PFSK-1 (cell line): ENCODE results near the gene DHX16.

Experiments used
- FOXP2 ChIP-seq: optimal IDR thresholded peaks from 2 replicates; pipeline ENCODE3; 2011; ENCODE audit warnings: borderline replicate concordance, control low read depth, inconsistent platforms; ENCODE audit not compliant: insufficient read depth; ENCODE audit errors: extremely low read length, extremely low read depth
- POLR2AphosphoS5 ChIP-seq: IDR thresholded peaks from 2 replicates; pipeline ENCODE4 v1.6.1; 2012; ENCODE audit warnings: low read depth, mild to moderate bottlenecking, control low read depth, low read length, moderate library complexity
- SIN3A ChIP-seq: IDR thresholded peaks from 2 replicates; pipeline ENCODE4 v1.6.1; 2012; ENCODE audit warnings: mild to moderate bottlenecking, low read length, moderate library complexity, borderline replicate concordance; ENCODE audit not compliant: insufficient read depth
- TAF1 ChIP-seq: IDR thresholded peaks from 2 replicates; pipeline ENCODE4 v1.6.1; 2012; ENCODE audit warnings: low read length, control low read depth, borderline replicate concordance; ENCODE audit not compliant: insufficient read depth
- TF ChIP-seq, protein P1 (sequence below), 2 experiments: IDR thresholded peaks; 2 replicates each; pipeline versions ENCODE4 v1.6.1 to v1.8.0; 2011 to 2012; ENCODE audit warnings: low read depth in 2 of 2, low read length in 2 of 2, control low read depth in 1 of 2, inconsistent platforms in 1 of 2, mild to moderate bottlenecking in 1 of 2, moderate library complexity in 1 of 2; ENCODE audit not compliant: insufficient read depth in 1 of 2

Gene DHX16

GRCh38 chr6:30703011-30703410 is 30.2 kb upstream of the DHX16 start:
- TF ChIP-seq SIN3A (no peak), FOXP2 (no peak), POLR2AphosphoS5 (no peak), TAF1 (no peak)
- TF ChIP-seq, protein P1, sequence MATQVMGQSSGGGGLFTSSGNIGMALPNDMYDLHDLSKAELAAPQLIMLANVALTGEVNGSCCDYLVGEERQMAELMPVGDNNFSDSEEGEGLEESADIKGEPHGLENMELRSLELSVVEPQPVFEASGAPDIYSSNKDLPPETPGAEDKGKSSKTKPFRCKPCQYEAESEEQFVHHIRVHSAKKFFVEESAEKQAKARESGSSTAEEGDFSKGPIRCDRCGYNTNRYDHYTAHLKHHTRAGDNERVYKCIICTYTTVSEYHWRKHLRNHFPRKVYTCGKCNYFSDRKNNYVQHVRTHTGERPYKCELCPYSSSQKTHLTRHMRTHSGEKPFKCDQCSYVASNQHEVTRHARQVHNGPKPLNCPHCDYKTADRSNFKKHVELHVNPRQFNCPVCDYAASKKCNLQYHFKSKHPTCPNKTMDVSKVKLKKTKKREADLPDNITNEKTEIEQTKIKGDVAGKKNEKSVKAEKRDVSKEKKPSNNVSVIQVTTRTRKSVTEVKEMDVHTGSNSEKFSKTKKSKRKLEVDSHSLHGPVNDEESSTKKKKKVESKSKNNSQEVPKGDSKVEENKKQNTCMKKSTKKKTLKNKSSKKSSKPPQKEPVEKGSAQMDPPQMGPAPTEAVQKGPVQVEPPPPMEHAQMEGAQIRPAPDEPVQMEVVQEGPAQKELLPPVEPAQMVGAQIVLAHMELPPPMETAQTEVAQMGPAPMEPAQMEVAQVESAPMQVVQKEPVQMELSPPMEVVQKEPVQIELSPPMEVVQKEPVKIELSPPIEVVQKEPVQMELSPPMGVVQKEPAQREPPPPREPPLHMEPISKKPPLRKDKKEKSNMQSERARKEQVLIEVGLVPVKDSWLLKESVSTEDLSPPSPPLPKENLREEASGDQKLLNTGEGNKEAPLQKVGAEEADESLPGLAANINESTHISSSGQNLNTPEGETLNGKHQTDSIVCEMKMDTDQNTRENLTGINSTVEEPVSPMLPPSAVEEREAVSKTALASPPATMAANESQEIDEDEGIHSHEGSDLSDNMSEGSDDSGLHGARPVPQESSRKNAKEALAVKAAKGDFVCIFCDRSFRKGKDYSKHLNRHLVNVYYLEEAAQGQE (IDR thresholded peaks at IDR 0.05; ENCODE audit: insufficient read depth in 1 of 2, low read depth in 2 of 2, low read length in 2 of 2): no peak

DNA sequence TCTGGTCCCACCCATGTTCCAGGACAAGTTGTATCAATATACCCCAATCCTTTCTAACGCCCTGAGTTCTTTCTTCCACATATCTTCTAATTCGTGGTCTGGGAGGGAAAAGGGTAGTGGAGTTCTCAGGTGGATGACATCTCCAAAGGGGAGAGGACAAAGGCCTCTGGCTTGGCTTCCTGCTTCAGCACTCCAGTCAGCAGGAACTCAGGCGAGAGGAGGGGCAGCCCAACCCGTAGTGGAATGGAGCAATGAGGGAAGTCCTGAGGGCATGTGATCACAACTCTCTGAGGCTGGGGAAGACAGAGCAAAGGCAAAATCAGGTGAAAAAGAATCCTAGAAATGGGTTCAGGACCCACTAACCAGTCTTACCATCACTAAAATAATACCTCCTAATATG is 27.5 kb upstream of the DHX16 start:
- TF ChIP-seq SIN3A (no peak), FOXP2 (no peak), TAF1 (no peak), POLR2AphosphoS5 (no peak)
- TF ChIP-seq, protein P1 (IDR thresholded peaks at IDR 0.05; ENCODE audit: insufficient read depth in 1 of 2, low read depth in 2 of 2, low read length in 2 of 2): no peak

DNA sequence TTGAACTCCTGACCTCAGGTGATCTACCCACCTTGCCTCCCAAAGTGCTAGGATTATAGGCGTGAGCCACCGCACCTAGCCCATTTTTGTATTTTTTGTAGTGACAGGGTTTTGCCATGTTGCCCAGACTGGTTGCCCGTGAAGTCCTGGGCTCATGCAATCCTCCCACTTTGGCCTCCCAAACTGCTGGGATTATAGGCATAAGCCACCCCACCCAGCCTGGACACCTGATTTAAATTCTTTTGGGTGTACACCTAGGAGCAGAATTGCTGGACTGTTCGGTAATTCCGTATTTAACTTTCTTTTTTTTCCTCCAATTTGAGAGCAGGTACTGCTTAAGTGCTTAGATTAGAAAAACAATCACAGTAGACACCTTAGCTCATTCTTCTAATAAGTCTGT is 23.6 kb upstream of the DHX16 start:
- no peak for TF ChIP-seq FOXP2
- no peak for TF ChIP-seq POLR2AphosphoS5
- TF ChIP-seq, protein P1 (IDR thresholded peaks at IDR 0.05; ENCODE audit: insufficient read depth in 1 of 2, low read depth in 2 of 2, low read length in 2 of 2): no peak
- TF ChIP-seq TAF1: no peak
- no peak for TF ChIP-seq SIN3A

DNA sequence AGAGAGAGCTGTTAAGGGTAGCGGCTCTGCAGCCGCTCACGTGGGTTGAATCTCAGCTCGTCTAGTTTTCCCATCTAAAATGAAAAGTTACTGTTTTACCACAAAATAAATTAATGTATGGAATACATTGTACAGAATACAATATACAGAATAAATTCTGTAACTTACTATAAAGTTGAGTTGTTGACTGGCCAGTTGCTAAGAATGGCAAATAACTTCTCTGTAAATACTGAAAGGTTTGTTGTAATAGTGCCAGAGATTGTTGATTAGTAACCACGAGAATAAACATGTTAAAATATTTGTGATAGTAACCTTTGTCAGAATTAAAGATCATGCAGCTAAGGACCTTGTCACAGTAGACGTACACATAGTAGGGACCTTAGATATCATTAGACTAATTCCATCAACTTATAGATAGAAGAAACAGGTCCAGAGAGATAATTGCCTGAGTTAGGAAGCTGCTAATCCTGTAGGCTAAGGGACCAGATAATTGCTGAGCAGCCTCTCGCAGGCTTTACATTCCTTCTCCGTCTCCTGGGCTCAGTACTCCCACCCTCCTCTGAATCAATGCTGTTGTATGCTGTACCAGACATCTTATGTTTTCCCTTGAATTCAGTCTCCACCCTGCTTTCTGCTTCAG is 18.5 kb upstream of the DHX16 start:
- no peak for TF ChIP-seq FOXP2
- TF ChIP-seq, protein P1 (IDR thresholded peaks at IDR 0.05; ENCODE audit: insufficient read depth in 1 of 2, low read depth in 2 of 2, low read length in 2 of 2): no peak
- no peak for TF ChIP-seq TAF1
- TF ChIP-seq SIN3A: no peak
- no peak for TF ChIP-seq POLR2AphosphoS5
